ENCODE results near the gene NPLOC4.
"Not testable (repeated sequence)": the region's sequence is repeated elsewhere in the genome, so short reads cannot be mapped to it uniquely, and the experiment has no call there.

NPLOC4 gene

GRCh38 chr17:81621494-81622130, 15.3 kb downstream of the NPLOC4 start:
- no peak for DNase-seq

DNA sequence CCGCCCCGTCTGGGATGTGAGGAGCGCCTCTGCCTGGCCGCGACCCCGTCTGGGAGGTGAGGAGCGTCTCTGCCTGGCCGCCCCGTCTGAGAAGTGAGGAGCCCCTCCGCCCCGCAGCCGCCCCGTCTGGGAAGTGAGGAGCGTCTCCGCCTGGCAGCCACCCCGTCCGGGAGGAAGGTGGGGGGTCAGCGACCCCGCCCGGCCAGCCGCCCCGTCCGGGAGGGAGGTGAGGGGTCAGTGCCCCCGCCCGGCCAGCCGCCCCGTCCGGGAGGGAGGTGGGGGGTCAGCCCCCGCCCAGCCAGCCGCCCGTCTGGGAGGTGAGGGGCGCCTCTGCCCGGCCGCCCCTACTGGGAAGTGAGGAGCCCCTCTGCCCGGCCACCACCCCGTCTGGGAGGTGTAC, 18.6 kb downstream of the NPLOC4 start:
- DNase-seq = not testable (repeated sequence)

DNA sequence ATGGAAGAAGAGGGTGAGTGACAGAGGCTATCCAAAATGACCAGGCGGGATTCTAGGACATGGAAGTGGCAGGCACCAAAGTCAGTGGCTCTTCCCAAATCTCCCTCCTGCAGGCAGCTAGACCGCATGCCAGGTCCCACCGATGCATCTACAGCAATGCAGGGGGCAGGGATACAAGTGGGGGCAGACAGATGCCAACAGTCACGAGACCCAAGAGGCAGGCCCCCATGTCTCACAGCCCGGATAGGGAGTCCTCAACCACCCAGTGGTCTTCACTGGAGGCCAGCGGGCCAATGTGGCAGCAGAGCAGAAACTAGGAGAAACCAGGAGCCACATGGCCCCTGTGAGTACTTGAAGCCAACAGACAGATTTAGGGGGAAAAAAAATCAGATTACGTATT, 20.0 kb downstream of the NPLOC4 start:
- no peak for DNase-seq

- no peak for DNase-seq
Measured at GRCh38 chr17:81615401-81615930, 21.4 kb downstream of the NPLOC4 start.

DNA sequence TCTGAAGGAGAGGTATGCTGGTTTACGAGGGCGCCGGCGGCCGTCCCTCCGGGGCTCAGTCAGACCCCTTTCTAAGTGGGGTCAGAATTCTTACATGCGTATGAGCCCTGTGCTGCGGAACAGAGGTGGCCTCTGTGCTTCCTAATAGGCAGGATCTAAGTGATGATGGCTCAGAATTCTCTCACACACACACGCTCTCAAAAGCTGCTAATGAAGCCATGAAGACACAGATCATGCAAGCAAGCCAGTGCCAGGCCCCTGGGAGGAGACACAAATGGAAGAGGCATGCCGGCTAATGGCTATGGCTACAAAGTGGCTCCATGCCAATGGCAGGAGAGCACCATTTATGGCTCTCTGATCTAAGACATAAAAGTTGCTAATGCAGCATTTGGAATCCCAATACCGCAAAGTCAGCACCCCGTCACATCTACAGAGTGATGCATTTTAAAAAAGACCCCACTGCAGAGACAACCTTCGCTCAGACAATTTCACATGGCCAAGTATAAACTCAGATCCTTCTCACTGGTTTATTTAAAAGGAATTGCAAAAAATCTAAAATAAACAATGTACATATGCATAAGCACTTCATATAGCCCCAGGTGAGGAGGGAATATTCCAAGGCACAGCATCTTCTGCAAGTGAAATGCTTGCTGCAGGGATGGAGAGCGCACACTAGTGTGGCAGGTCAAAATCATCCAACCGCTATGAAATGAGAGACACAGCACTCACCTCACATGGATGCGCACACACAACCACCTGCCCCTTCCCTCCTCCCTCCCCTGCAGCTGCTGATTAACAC, 24.5 kb downstream of the NPLOC4 start:
- no peak for DNase-seq

GRCh38 chr17:81609541-81610311, 27.2 kb downstream of the NPLOC4 start:
- DNase-seq = no peak

DNA sequence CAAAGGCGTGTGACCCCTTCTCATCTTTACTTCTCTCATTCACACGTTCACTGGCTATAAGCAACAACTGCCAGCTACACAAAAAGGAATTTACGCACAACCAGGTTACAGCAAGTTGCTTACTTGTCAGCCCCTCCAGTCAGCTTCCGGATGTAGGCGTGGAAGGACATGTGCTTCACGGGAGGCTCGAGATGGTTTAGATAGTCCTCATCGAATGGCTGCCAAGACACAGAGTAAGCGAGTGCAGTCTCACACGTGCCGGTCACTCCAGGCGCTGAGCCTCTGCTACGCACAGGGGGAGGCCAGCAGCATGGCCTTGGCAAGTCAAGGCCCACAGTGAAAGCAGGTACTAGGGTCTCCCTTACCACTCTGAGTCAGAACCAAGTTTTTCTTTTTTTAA, 28.3 kb downstream of the NPLOC4 start:
- no peak for DNase-seq

DNA sequence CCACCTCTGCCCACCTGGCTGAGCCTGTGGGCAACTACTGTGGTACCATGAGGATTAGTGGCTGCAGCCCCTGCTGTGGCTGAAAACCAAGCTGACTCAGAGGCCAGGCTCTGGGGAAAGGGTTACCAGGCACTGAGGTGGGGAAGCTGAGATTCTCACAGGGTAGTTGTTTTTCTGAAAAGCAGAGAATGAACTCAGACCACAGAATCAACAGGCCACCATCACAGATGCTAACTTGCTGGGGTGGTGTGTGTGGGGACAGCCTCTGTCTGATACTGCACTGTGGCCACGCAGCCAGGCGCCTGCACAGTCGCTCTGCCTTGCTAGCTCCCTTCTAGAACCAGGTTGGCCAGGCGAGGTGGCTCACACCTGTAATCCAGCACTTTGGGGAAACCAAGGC, 28.8 kb downstream of the NPLOC4 start:
- no peak for DNase-seq

GRCh38 chr17:81607431-81607830, 29.5 kb downstream of the NPLOC4 start:
- DNase-seq = peak; percentile 22

DNA sequence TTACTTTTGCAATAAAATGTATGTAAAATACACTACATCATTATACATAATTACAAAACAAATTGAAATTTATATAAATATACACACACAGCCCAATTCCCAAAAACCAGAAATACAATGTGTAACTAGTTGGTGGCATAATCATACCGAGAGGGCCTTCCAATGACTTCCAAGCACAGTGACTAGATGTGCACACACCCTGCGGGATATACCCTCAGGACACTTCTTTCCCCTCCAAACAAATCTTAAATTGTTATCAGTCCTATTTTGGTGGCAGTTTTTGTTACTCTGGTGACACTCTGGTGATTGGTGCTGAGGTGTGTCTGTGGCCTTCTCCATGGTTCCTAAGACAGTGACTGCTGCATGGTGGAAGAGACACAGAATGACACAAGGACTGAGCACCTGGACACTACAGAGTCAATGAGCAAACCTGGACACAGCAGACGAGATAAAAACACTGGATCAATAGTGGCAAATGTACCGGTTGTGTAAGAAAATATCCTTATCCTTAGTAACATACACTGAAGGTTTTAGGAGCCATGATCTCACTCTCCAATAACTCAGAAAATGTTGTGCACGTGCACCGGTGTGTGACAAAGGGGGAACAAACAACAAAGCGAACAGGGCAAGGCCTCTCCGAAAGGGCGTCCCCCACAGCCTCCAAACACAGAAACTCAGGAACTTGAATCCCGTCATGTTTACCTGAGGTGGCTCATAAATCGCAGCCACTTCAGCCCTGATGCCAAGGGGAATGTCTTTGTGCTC, 32.9 kb downstream of the NPLOC4 start:
- no peak for DNase-seq

- DNase-seq = peak; percentile 77
Measured at GRCh38 chr17:81601525-81602120, 35.3 kb downstream of the NPLOC4 start.

GRCh38 chr17:81599719-81600486, 37.0 kb downstream of the NPLOC4 start:
- peak; percentile 88 for DNase-seq

DNA sequence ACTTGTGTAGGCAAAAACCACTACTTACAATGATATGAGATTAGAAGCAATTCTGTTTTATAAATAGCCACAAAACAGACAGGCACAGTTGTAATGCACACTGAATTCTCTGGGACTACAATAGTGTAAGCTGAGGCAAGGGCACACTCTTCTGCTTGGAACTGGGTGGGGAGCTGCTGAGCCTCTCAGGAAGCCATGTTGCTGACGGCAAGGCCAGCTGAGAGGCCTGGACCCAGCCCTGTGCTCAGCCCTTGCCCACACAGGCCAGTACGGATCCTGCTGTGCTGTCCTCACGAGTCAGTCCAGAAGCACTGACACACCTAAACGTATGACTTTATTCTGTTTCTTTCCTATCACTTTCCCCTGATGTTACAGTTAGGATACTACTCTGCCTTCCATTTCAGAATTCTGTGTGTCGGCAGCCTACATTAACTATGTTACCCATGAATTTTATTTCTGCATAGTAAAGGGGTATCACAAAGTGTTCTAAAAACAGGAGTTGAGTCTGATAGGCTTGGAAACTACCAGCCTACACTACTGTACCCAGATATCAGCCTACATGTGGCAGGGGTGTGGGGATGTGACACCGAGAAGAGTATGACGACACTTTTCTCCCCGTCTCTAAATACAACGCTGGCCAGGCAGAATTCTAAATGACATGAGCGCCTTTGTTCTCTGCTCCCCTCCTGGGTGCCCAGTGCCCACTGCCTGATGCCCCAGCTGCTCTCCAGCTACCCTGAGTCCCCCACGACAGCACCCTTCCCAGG, 43.6 kb downstream of the NPLOC4 start:
- DNase-seq = no peak

DNA sequence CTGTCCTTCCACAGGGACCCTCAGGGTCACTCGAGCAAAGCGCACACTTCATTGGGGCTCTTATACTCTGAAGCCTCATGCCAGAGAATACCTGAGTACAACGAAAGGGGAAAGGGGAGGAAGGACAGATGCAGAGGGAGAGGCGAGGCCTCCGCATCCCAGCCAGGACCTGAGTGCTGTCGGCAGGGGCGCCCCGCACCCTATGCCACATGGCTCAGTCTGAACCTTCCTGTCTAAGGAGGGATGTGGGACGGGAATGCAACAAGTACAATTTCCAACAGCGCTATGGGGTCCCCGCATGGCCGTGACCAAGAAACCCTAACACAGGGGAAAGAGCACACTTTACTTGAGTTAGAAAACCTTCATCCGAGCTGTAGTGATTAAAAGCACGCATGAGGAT, 44.9 kb downstream of the NPLOC4 start:
- DNase-seq = no peak

DNA sequence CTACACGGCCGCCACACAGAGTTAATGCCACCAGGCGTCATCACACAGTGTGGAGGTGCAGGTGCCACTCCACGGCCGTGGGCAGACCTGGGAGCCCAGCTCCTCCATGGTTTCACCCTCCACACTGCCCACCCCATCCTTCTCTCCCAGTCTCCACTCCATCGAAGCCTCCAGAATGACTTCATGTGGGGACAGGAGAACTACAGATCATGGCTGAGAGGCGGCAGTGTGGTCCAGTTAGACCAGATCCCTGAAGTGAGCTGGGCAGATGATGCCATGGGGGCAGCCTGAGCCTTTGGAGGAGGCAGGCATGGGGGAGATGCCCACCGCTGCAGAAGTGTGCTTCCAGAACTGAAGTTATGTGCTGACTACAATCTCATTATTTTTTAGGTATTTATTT, 46.8 kb downstream of the NPLOC4 start:
- no peak for DNase-seq

DNA sequence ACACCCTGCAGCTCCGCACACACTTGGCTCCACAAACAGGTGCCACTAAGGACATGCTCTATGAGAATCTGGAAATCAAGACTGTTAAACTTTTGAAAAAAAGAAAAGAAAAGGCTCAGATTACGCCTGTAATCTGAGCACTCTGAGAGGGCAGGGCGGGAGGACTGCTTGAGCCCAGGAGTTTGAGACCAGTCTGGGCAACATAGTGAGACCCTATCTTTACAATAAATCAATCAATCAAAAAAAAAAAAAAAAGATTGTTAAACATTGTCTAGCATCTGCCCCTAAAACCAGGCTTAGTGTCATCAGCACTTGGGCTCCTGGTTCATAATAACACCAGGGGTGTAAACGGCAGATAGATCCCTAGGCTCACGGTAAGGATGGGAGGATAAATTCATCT, 47.3 kb downstream of the NPLOC4 start:
- DNase-seq = no peak

- DNase-seq = no peak
Measured at GRCh38 chr17:81586096-81586495, 50.8 kb downstream of the NPLOC4 start.

- not testable (repeated sequence) for DNase-seq
Measured at GRCh38 chr17:81584771-81585170, 52.1 kb downstream of the NPLOC4 start.

DNA sequence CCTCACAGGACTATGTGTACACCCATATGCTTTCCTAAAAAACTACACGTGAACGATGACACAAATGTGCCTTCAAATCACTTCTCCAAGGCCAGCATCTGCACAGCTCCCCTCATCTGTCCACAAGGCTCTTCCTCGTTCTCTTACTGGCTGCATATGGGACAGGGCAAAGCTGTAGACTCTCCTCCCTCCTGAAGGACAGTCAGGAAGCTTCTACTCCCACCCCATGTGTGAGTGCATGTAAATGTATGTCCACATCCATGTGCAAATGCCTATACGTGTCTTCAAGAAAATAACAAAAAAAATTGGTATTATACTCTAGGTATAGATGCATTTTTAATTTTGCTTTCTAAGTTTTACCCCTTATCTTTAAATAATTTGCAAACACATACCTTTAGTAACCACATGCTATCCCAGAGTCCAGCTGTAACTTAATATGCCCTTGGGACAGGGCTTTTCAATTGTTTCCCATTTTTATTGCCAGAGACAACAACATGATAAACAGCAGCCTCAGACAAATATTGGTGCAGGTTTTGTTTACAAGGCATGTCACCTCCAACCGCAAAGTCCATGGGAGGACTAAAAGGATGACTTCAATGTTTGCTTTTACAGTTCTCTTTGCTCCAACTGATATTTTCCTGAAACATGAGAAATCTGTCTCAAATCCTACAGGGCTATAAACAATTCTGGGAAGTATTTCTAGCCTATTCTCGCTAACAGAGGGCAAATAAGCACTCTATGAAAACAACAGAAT, 53.1 kb downstream of the NPLOC4 start:
- no peak for DNase-seq

DNA sequence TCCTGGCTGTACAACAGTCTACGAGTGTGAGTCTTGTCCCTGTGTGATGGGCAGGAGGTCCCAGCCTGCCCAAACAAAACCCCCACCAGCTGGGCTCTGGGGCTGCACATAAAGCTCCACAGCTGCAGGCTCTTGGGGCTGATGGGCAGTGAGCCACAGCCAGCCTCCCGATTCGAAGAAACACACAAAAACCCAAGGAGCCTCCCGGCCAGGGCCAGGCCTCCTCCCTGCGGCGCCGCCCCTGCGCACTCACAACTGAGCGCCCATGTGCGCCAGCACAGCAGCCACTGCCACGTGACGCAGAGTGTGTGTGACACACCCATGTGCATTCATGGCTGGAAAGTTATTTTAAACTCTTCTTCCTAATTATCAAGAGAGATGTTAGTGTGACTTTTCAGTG, 54.2 kb downstream of the NPLOC4 start:
- DNase-seq = no peak
